CD4-positive, alpha-beta T cell treated with Interleukin-15 for 4 hours (primary cell): ENCODE results near the gene MTMR4.
A peak's percentile ranks its signal among the peaks of the same experiment; 100 is the strongest.
"Not testable (repeated sequence)": the region's sequence is repeated elsewhere in the genome, so short reads cannot be mapped to it uniquely, and the experiment has no call there.

ENCODE experiments used
- DNase-seq: peaks from one replicate; pipeline ENCODE4 v3.0.0-alpha.2; 2020; ENCODE audit warnings: low spot score

The MTMR4 gene

GRCh38 chr17:58513965-58514769 lies at the start of gene MTMR4:
MTMR4 (minus strand) TSS chr17:58514638; CDS start chr17:58514407, 231 bp downstream.
- peak; percentile 68 for DNase-seq

DNA sequence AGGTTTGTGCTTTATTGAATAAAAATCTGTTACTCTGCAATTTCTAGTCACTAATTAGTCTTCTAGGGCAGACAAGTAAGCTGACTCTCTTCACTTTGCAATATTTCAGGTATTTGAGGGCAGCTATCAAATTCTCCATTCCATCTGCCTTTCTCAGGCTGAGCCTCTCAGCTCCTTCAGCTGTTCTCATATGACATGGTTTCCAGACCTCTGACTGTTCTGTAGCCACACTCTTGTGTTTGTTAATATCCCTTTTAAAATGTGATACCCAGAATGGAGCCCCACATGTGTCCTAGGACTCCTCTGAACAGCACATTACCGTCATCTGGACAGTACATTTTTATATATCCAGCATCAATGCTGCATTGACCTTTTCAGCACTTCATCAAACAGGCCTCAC lies 46.1 kb upstream of the MTMR4 start:
- no peak for DNase-seq

GRCh38 chr17:58557981-58558380 lies 43.5 kb upstream of the MTMR4 start:
- DNase-seq: no peak

GRCh38 chr17:58556833-58557250 lies 42.4 kb upstream of the MTMR4 start:
- DNase-seq: no peak

GRCh38 chr17:58555109-58555508 lies 40.7 kb upstream of the MTMR4 start:
- not testable (repeated sequence) for DNase-seq

GRCh38 chr17:58541249-58541648 lies 26.8 kb upstream of the MTMR4 start:
- no peak for DNase-seq

GRCh38 chr17:58539698-58540097 lies 25.3 kb upstream of the MTMR4 start:
- no peak for DNase-seq

GRCh38 chr17:58538811-58539409 lies 24.5 kb upstream of the MTMR4 start:
- no peak for DNase-seq

GRCh38 chr17:58537266-58537665 lies 22.8 kb upstream of the MTMR4 start:
- DNase-seq: no peak

- DNase-seq: no peak
These were observed 22.1 kb upstream of the MTMR4 start for GRCh38 chr17:58536542-58536941.

GRCh38 chr17:58535431-58535830 lies 21.0 kb upstream of the MTMR4 start:
- DNase-seq: no peak

DNA sequence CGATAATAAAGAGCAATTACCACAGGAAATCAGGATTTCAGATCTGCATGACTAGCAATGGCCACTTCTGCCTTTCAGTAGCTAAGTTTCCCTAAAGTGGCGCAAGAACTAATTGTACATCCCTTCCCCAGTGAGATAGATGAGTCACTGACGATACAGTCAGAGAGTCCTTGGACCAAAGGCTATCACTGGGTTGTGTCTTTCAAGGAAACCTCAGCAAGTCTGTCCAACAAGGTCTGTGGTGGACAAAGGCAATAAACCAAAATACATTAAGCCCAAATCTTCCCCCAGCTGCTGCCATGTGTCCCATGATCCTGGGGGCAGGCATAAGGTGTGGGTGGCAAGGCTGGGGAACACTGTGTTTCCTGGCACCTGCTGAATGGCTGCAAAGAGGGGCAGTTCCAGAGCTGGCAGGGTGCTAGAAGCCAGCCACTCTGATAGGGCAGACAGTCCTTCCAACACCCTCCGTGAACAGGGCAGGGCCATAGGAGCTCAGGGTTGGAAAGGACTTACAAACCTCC lies 20.5 kb upstream of the MTMR4 start:
- no peak for DNase-seq

- DNase-seq: no peak
These were observed 19.9 kb upstream of the MTMR4 start for GRCh38 chr17:58534331-58534730.

DNA sequence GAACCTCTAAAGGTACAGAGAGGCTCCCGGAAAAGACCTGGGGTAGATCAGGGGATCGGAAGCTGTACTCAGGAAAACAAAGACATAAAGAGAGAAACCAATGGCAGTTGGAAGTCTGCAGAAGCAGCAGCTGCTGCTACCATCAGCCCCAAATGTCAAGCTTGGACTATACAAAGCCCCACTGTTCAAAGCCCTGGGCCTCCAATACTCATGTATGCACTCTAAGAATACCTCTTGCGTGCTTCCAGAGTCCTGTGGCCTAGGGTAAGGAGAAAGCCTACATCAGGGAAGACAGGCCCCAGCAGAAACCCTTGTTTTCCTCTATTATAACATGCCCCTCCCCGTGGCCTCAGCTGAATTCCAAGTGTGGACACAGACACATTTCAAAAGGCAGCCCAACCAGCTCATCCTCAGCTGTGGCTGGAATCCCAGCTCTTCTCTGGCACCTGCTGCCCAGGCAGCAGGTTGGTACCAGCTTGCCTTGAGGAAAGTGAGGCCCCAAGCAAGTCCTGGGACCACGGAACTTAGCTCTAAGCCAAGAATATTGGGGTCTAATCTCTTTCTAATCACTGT lies 19.3 kb upstream of the MTMR4 start:
- DNase-seq: no peak

GRCh38 chr17:58532555-58532951 lies 18.1 kb upstream of the MTMR4 start:
- DNase-seq: no peak

- peak; percentile 60 for DNase-seq
These were observed 17.5 kb upstream of the MTMR4 start for GRCh38 chr17:58531661-58532554.

GRCh38 chr17:58531122-58531521 lies 16.7 kb upstream of the MTMR4 start:
- no peak for DNase-seq

- DNase-seq: no peak
These were observed 16.2 kb upstream of the MTMR4 start for GRCh38 chr17:58530655-58531054.

GRCh38 chr17:58529275-58529674 lies 14.8 kb upstream of the MTMR4 start:
- DNase-seq: no peak

DNA sequence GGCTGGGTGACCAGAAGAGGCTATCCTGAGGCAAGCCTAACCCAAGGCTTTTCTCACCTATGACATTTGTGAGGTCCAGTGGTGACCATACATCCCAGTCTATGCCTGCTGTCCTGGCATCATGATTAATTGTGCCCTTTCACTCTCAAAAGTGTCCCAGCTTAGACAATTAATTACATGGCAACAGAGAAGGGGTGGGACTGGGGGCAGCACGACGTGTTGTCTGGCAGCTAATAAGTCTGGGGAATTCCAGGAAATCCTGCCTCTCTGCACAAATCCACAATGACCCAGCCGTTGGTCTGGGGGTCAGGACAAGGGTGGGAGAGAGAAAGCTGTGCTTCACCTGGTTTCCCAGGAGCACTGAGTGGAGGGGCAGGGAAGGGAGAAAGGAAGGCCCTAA lies 14.0 kb upstream of the MTMR4 start:
- no peak for DNase-seq

DNA sequence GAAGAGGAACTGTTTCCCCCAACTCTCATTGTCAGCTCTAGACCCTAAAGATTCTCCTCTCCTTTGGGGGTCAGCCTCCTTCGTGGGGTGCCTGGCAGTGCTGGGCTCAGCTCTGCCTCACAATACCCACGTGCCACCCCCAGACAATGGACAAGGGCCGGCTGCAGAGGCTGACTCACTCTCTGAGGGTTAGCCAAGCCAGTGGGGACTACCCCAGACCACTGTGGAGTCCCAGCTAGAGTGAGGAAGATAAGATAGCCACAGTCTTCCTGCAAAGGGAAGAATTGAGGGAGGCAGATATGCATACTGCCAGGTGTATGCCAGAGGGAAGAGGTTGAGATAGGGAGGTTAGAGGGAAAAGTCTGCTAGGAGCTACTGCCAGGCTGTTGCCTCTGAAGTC lies 13.5 kb upstream of the MTMR4 start:
- no peak for DNase-seq

GRCh38 chr17:58527306-58527705 lies 12.9 kb upstream of the MTMR4 start:
- no peak for DNase-seq
